ENCODE data around the gene KAT14.

DNA sequence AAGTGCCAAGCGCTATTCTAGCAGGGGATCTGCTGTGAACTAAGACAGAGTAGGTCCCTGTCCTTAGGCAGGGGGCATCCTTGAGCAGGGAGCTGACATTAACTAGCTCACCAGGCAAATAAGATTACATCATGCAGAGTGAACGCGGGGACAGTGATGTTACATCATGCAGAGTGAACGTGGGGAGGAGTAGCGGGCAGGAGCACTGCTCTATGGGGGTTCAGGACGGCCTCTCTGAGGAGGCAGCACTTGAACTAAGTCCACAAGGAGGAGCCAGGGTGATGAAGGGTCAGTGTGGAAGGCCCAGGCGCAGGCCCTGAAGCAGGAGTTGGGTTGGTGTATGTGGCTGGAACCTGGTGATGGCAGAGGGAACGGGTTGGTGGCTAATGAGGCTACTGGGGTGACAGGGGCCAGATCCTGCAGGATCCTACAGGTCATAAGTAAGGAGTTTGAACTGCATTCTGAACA lies 38.7 kb downstream of the KAT14 start:
- TF ChIP-seq, protein P1, sequence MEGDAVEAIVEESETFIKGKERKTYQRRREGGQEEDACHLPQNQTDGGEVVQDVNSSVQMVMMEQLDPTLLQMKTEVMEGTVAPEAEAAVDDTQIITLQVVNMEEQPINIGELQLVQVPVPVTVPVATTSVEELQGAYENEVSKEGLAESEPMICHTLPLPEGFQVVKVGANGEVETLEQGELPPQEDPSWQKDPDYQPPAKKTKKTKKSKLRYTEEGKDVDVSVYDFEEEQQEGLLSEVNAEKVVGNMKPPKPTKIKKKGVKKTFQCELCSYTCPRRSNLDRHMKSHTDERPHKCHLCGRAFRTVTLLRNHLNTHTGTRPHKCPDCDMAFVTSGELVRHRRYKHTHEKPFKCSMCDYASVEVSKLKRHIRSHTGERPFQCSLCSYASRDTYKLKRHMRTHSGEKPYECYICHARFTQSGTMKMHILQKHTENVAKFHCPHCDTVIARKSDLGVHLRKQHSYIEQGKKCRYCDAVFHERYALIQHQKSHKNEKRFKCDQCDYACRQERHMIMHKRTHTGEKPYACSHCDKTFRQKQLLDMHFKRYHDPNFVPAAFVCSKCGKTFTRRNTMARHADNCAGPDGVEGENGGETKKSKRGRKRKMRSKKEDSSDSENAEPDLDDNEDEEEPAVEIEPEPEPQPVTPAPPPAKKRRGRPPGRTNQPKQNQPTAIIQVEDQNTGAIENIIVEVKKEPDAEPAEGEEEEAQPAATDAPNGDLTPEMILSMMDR (IDR thresholded peaks at IDR 0.05): no peak
- TF ChIP-seq POLR2A (IDR thresholded peaks at IDR 0.05): no peak

All from right lobe of liver (tissue), 4 donors.